DMS53 treated with DMSO at 0.1 percent for 48 hours (cell line): ENCODE data around the gene COPS3.

Experiments
- DNase-seq: peaks from one replicate; lab custom pipeline; 2025; ENCODE audit not compliant: unreplicated experiment; lab: John Stamatoyannopoulos, UW

The COPS3 gene

DNA sequence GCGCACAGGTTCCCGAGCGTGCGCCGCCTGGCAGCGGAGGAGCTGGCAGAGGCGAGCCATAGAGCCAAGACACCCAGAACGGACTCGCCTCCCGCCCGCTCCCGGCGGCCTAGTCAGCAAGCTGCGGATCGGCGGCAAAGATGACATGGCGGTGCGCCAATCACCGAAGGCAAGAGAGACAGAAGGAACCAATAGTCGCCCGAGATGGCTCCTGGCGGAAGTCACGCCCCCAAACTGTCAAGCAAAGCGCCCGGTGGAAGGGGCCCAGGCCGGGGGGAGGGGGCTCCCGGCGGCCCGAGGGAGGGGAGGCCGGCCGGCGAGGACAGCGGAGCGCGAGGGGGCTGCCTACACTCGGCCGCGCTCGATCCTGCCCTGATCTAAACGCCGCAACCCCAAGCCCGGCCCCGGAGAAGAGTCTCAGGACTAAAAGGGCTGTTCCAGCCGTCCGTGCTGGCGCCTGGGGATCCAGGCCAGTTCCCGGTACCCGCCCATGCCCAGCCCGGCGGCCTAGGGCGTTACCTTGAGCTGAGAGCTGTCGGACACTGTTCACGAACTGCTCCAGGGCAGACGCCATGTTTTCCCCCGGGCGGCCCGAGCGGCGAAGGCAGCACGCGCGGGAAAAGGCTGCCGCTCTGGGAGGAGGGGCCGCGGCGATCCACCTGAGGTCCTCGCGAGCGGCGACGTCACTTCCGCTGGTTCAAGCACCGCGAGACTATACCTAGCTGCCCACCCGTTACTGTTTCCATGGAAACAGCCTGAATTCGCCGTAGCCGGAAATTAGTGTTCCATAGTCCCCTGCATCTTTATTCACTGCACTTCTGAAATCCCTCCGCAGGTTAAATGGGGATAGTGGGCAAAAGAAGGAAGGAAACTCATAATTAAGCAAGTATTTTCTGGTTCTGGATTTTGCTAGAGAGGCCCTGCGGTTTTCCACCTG lies at the start of gene COPS3:
Gene COPS3, minus strand, starts transcription at position 634 of the 937 bp plus-strand sequence. Its CDS starts 60 bp downstream, at position 574.
- peak; percentile 88 for DNase-seq

GRCh38 chr17:17328251-17328650 lies 47.2 kb upstream of the COPS3 start:
- no peak for DNase-seq

DNA sequence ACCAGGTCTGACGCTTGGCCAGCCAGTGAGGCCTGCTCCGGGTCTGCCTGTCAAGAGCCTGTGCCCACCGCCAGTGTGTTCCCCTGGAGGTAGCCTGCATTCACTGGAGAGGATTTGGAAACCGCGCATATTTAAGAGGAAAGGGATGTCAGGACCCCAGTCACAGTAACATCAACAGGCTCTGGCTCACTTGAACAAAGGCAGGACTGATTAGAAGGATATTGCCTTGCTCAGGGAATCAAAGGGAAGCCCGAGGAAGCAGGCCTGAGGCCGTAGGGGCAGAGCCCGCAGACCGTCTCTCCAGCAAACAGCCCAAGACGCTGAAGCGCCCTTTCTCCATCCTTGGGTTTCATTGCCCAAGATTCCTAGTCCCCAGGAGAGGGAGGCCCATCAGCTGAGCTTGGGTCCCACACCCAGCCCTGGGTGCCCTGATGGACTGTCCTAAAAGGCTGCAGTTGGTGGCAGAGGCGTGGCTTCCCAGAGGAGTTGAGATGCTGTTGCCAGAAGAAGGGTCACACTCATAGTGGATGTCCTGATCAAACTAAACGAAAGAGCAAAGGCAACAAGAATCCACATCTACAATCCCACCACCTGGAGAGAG lies 45.3 kb upstream of the COPS3 start:
- DNase-seq: no peak

DNA sequence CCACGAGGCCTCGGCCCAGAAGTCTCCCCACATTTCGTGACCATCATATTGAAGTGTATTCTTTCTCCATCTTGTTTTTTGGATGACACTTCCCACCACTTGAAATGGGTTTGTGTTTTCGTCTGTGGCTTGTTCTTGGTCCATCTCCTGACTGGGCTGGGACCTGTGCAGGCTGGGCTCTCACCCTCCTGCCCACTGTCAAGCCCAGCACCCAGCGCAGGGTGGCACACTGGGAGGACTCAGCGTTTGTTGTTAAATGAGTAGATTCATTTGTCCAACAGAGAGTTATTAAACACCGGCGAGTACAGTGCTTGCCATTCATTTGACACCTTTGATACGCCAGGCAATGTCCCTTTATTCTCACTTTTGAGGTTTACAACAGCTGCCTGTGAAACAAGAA lies 44.8 kb upstream of the COPS3 start:
- DNase-seq: no peak

- no peak for DNase-seq
Measured at GRCh38 chr17:17325228-17325627, 44.2 kb upstream of the COPS3 start.

- DNase-seq: no peak
Measured at GRCh38 chr17:17324616-17325015, 43.6 kb upstream of the COPS3 start.

DNA sequence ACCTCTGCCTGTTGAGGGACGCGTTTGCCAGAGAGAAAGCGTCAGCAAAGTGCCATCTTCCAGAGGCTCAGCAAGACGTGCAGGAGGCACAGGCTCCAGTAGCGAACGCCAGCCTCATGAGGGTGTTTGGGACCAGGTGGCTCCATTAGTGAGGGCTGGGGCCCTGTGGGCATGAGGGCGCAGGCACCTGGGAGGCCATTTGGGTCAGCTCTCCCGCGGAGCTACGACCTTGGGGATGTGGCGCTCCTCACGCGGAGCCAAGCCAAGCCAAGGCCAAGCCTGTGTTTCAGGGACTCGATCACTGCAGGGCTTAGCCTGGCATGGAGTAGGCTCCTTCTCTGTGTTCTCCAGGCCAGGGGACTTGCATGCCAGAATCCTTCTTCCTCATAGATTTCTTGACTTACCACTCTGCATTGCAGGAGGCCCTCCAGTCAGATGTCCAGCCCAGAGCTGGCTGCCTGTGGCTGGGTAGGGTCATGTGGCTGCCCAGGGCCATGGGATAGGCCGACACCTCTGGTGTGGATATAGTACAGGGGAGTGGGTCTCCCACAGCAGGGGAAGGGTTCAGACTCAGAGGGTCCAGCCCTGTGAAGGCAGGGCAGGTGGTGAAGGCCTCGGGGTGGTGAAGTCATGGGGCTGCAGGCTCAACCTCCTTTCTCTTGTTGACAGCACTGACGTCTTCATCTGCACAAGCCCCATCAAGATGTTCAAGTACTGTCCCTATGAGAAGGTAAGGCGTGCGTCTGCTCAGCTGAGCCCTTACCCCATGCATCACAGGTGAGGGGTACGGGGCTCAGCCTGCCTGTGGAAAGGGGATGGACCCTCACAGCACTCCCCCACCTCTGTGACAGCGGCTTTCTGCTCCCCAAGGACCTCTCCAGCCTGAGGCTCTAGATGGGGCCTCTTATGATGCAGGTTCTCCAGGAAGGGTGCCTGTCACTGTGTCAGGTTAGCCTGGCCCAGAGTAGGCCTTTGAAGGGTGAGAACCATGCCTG lies 41.8 kb upstream of the COPS3 start:
- no peak for DNase-seq

DNA sequence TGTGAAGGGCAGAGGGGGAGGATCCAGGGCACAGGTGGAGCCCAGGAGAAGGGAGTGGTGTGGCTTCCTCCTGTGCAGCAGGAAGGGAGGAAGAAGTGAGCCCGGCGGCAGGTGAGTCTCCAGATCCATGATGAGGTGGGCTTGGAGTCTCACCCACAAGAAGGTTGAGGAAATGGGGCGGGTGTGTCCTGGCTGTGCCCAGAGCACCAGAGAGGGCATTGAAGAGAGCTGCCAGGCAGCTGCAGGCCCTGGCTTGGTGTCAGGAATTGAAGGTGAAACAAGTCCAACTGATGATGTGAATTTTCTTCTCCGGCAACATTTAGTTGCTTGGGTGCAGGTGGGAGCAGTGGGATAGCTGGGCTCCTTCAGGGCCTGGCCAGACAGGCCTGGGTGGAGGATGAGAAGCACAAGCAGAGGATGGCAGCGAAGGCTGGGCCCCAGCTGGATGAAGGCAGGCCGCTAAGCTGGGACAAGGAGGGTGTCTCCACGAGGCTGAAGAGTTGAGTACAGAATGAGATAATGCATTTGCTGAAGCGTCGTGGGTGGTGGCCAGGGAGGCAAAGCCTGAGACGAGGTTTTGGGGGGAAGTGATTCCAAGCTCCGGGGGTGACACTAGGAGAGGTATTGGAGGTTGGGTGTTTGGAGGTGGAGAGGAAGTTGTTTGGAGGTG lies 40.4 kb upstream of the COPS3 start:
- no peak for DNase-seq

- DNase-seq: no peak
Measured at GRCh38 chr17:17320911-17321220, 39.8 kb upstream of the COPS3 start.

DNA sequence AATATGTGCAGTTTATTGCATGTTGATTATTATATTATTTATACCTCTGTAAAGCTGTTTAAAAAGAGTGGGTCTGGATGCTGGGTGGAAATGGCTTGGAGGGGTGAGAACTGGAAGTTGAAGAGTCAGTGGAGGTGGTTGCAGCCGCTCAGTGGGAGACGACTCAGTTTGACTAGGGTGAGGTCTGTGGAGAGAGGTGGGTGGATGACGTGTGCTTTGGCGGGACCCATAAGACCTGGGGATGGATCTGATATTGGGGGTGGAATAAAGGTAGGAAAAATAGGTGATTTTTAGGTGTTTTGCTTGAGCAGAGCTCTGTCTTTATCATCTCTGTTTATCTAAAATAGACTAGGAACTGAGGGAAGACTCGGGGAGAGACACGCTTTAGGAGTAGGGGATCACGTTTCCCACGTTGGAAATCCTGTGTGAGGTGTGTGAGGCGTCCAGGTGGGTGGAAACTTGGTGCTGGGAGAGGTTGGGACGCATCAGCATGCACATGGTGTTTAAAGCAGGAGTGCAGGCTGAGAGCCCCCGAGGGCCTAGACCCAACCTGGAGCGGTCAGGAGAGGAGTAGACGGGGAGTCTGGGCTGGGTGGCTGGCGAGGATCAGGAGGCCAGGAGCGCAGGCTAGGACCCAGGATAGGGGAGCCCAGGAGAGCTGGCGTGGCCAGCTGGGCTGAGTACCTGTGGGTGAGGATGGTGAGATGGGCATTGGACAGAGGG lies 39.3 kb upstream of the COPS3 start:
- DNase-seq: no peak

- DNase-seq: no peak
Measured at GRCh38 chr17:17315142-17315821, 34.2 kb upstream of the COPS3 start.

DNA sequence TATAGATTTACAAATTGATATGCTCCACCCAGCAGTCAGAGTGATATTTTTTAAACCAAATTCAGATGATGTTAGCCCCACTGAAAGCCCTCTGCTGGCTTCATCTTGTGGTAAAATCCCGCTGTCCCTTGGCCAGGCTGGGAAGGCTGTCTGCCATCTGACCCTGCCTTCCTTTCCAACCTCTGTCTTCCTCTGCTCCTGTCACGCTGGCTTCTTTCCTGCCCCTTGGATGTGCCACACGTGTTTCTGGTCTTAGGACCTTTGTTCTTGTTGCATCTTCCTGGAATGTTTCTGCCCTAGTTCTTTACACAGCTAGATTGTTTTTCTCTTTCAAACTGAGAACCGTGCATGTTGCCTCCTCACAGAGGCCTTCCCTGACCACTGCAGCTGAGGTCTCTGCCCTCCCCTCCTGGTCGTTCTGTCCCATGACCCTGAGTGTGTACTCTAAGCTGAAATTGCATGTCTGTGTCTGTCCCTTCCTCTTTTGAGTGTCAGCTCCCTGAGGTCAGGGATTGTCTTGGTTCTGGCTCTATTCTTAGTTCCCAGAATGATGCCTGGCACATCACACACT lies 33.5 kb upstream of the COPS3 start:
- no peak for DNase-seq

DNA sequence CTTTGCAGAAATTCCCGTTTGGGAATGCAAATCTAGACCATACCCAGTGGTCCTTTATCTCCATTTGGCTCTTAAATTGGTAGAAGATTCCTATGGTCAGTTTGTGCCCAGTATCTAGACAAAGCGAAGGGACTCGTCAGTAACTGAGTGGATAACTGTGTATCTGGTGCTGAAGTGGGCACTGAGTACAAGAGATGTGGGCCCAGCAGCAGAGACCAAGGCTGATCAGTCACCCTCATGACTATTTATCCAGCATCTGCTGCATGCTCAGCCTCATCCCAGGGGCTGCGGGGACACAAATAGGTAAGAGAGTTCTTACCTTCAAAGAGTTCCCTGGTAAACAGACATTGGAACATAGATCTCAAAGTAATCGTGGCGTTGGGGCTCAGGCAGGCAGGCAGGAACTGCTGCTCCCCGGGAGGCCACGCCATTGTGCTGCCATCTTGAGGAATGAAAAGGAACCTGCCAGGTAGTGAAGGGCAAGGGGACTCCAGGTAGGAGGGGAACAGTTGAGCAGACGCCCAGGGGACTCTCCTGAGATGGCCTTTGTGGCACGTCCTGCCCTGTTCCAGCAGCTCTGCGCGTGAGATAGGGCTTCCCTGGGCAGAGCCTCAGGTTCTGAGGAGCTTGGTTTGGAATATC lies 32.4 kb upstream of the COPS3 start:
- peak; percentile 14 for DNase-seq

DNA sequence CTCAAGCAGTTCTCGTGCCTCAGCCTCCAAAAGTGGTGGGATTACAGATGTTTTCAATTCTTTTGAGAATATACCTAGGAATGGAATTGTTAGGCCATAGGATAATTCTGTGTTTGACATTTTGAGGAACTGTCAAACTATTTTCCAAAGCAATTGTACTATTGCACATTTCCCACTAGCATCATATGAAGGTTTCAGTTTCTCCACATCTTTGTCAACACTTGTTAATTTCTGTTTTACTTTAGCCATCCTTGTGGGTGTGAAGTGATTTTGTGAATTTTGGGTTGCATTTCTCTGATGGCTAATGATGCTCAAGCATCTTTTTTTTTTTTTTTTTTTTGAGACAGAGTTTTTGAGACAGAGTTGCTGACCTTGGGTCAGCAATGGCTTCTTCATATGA lies 28.3 kb upstream of the COPS3 start:
- DNase-seq: no peak

GRCh38 chr17:17305281-17305801 lies 24.3 kb upstream of the COPS3 start:
- peak; percentile 34 for DNase-seq

DNA sequence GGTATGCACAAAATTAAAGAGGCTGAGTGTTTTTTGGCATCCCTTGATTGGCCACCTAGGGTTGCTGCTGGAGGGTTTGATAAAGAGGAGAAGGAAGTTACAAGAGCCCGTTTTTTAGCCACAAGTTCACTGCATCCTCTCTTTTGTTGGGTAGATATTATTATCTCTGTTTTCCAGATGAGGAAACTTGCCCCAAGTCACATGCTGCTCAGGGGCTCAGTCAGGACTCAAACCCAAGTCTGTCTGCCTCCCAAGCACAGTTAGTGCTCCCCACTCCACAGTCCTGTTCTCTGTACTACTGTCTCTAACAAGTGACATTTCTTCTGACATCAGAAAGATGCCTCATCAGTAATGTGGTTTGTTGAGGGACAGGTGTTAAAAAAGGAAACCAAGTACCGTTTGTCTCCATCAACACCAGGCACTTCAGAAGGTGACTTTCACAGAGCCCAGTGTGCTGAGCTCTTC lies 23.5 kb upstream of the COPS3 start:
- no peak for DNase-seq

DNA sequence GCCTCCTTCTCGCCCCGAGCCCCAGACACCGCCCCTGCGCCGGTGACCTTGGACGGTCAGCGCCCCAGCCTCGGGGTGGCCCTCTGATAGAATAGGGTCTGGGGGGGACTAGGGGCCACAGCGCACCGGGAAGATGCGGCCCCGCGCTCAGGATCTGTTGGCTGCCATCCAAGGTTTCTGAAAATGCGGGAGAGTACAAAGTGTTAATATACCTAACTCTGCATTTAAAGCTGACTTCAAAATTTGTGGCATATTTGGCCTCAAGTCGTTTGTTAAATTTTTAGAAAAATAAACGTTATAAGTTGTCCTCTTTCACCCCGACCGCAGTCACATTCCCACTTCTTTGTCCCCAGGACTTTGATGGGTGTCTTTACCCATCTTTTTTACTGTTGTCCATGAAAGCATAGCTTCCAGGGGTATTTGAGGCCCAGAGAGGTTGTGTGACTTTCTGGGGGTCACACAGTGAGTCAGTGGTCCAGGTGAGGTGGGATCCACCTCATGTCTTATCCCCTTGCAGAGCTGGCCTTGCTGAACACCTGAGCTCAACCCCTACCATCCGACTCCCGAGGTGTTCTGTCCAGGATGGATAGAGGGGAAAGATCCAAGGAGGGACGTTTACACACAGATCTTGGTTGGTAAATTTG lies 22.9 kb upstream of the COPS3 start:
- no peak for DNase-seq
